Esophagus squamous epithelium (tissue), 4 donors: ENCODE measurements around the gene L2HGDH.

Experiments used
- POLR2A ChIP-seq, 4 donors: fragments of 450-650 bp; IDR thresholded peaks; one replicate each; pipeline ENCODE4 v1.6.1; 2017; ENCODE audit warnings: antibody characterized with exemption in 4 of 4, mild to moderate bottlenecking in 4 of 4, moderate library complexity in 3 of 4
- TF ChIP-seq, protein P1 (sequence below), 6 experiments: fragments of 450-650 bp in 4 of 6; fragments of 200-600 bp in 2 of 6; sonication (generic) in 2 of 6; IDR thresholded peaks; one replicate each; pipeline ENCODE4 v1.5.1; 2016 to 2019; ENCODE audit warnings: antibody characterized with exemption in 6 of 6, mild to moderate bottlenecking in 4 of 6, moderate library complexity in 4 of 6

DNA sequence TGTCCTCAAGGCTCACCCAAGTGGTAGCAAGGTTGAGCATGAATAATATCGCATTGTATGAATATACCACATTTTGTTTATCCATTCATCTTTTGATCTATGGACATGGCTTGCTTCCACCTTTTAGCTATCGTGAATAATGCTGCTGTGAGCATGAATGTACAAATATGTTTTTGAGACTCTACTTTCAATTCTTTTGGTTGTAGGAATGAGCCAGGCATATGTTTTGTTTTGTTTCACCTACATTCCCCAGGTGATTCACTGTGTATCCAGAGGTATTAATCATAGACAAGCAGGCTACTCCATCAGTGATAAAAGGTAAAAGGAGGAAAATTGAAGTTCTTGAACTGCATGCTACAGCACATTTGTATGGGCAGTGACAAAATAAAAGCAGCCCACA lies 48.8 kb upstream of the L2HGDH start:
- TF ChIP-seq, protein P1, sequence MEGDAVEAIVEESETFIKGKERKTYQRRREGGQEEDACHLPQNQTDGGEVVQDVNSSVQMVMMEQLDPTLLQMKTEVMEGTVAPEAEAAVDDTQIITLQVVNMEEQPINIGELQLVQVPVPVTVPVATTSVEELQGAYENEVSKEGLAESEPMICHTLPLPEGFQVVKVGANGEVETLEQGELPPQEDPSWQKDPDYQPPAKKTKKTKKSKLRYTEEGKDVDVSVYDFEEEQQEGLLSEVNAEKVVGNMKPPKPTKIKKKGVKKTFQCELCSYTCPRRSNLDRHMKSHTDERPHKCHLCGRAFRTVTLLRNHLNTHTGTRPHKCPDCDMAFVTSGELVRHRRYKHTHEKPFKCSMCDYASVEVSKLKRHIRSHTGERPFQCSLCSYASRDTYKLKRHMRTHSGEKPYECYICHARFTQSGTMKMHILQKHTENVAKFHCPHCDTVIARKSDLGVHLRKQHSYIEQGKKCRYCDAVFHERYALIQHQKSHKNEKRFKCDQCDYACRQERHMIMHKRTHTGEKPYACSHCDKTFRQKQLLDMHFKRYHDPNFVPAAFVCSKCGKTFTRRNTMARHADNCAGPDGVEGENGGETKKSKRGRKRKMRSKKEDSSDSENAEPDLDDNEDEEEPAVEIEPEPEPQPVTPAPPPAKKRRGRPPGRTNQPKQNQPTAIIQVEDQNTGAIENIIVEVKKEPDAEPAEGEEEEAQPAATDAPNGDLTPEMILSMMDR (IDR thresholded peaks at IDR 0.05): no peak
- no peak for TF ChIP-seq POLR2A (IDR thresholded peaks at IDR 0.05)
